OCI-LY7 (cell line): Measurements from ENCODE around the gene CARM1. TPM values are rescaled to one million over a fixed set of nuclear protein-coding genes. Genes with fewer than 3 reads are reported as not detected.

ENCODE experiments used
- BruUV-seq: library from RNA; stranded (reverse); fragments of 400-500 nt; replicated peaks from 2 replicates; lab custom pipeline; 2021; lab: Mats Ljungman, UMichigan
- CTCF ChIA-PET: fragments of 300-600 bp; sonication (Branson Sonifier 250); formaldehyde crosslinking; loops from one replicate; lab custom pipeline; 2022; ENCODE audit warnings: antibody characterized with exemption; ENCODE audit not compliant: unreplicated experiment; lab: Charles Lee
- POLR2A ChIA-PET: fragments of 300-600 bp; sonication (Branson Sonifier 250); formaldehyde crosslinking; loops from one replicate; lab custom pipeline; 2022; ENCODE audit warnings: antibody characterized with exemption; lab: Charles Lee
- DNase-seq: peaks from one replicate; pipeline ENCODE4 v3.0.0-alpha.2; 2015; ENCODE audit warnings: low spot score
- H2AFZ ChIP-seq: fragments of 200-600 bp; sonication (generic), shearing (Covaris generic); 2 replicates; pipeline ENCODE4 v1.6.1; 2014; ENCODE audit warnings: mild to moderate bottlenecking, antibody characterized with exemption, low read length, moderate library complexity
- H3K27ac ChIP-seq: fragments of 200-600 bp; sonication (generic); 2 replicates; pipeline ENCODE4 v1.5.1; 2014; ENCODE audit warnings: mixed run types, low read depth, mild to moderate bottlenecking, moderate library complexity, low read length, inconsistent platforms; ENCODE audit not compliant: poor library complexity, severe bottlenecking
- H3K36me3 ChIP-seq: fragments of 200-600 bp; sonication (generic); 2 replicates; pipeline ENCODE4 v1.6.1; 2014; ENCODE audit warnings: mild to moderate bottlenecking, antibody characterized with exemption, low read length, moderate library complexity, mixed read lengths; ENCODE audit not compliant: insufficient read depth
- H3K4me1 ChIP-seq: fragments of 200-600 bp; sonication (generic); 2 replicates; pipeline ENCODE4 v1.5.1; 2014; ENCODE audit warnings: mild to moderate bottlenecking, low read length; ENCODE audit not compliant: insufficient read depth, poor library complexity, severe bottlenecking
- H3K4me2 ChIP-seq: fragments of 200-600 bp; sonication (generic); 2 replicates; pipeline ENCODE4 v1.6.1; 2014; ENCODE audit warnings: mild to moderate bottlenecking, low read length
- H3K4me3 ChIP-seq: fragments of 200-600 bp; sonication (generic); 2 replicates; pipeline ENCODE4 v1.5.1; 2014; ENCODE audit warnings: mild to moderate bottlenecking, low read depth, low read length; ENCODE audit not compliant: poor library complexity, severe bottlenecking
- H3K79me2 ChIP-seq: fragments of 200-600 bp; sonication (generic); 2 replicates; pipeline ENCODE4 v1.6.1; 2016; ENCODE audit warnings: low read depth, mild to moderate bottlenecking, low read length, moderate library complexity, mixed read lengths; ENCODE audit not compliant: insufficient read depth
- H3K9me2 ChIP-seq: fragments of 200-600 bp; sonication (generic); 2 replicates; pipeline ENCODE4 v1.6.1; 2016; ENCODE audit warnings: mild to moderate bottlenecking, low read length, mixed read lengths; ENCODE audit not compliant: insufficient read depth
- H3K9me3 ChIP-seq: fragments of 200-600 bp; sonication (generic); 2 replicates; pipeline ENCODE4 v1.6.1; 2014; ENCODE audit warnings: mild to moderate bottlenecking, mixed run types, low read length, mixed read lengths
- H4K20me1 ChIP-seq: fragments of 200-600 bp; sonication (generic); 2 replicates; pipeline ENCODE4 v1.6.1; 2014; ENCODE audit warnings: mild to moderate bottlenecking, antibody characterized with exemption, low read length, moderate library complexity, mixed read lengths; ENCODE audit not compliant: insufficient read depth
- EZH2phosphoT487 ChIP-seq: fragments of 200-600 bp; sonication (generic); IDR thresholded peaks from 2 replicates; pipeline ENCODE4 v1.6.1; 2018; ENCODE audit warnings: low read depth, borderline replicate concordance, mild to moderate bottlenecking, mixed run types, antibody characterized with exemption, low read length, moderate library complexity, mixed read lengths
- intact Hi-C: fragments of 100-400 bp; cut with micrococcal nuclease; formaldehyde crosslinking; loops from one replicate; pipeline ENCODE4 v1.10.0; 2022; ENCODE audit not compliant: unreplicated experiment
- total RNA-seq, 2 experiments: library from RNA; depleted of rRNA in 1 of 2; stranded (reverse); fragments of >200 nt in 1 of 2; shearing (Covaris generic) in 1 of 2; gene quantifications; 2 replicates each; pipeline ENCODE4 v1.2.3, GENCODE V29; 2014 to 2022
- TF ChIP-seq, protein P1 (sequence below): fragments of 200-600 bp; sonication (generic); conservative IDR thresholded peaks from 2 replicates; pipeline ENCODE4 v1.5.1; 2014; ENCODE audit warnings: mild to moderate bottlenecking, antibody characterized with exemption, low read length, moderate library complexity, mixed read lengths

Gene CARM1
- total RNA-seq, 2 experiments from 2014 or later, result 41.2 to 107 TPM

GRCh38 chr19:10888421-10888866 lies 17.1 kb downstream of the CARM1 start:
- H3K9me2 ChIP-seq, result no peaks in the 10 kb centered on the region
- H3K36me3 ChIP-seq, result peaks cover 12% of the 10 kb centered on the region
- H3K4me2 ChIP-seq, result peak overlapping the region; percentile 79
- DNase-seq, result peak; percentile 77
- H3K9me3 ChIP-seq, result no peaks in the 10 kb centered on the region
- intact Hi-C loops, result loop anchor here (1.0 kb wide), 2 partner anchors 9 to 17 kb away; partner anchors contain the start of gene CARM1
- no TSS peak for BruUV-seq
- ChIA-PET POLR2A (interaction anchor here (0.7 to 2.7 kb wide), 6 partner anchors 10 to 80 kb away, joined by 3 to 34 read pairs (median 5); no protein-coding TSS in a partner anchor), CTCF (interaction anchor here (0.6 to 2.2 kb wide), 4 partner anchors 8 to 24 kb away, joined by 3 to 11 read pairs (median 8); no protein-coding TSS in a partner anchor)
- peaks cover 37% of the 10 kb centered on the region for H3K4me1 ChIP-seq
- no peak overlapping the region for H2AFZ ChIP-seq
- peak overlapping the region; percentile 40 for H3K4me3 ChIP-seq
- H4K20me1 ChIP-seq, result no peaks in the 10 kb centered on the region
- TF ChIP-seq EZH2phosphoT487, result no peak
- TF ChIP-seq, protein P1, sequence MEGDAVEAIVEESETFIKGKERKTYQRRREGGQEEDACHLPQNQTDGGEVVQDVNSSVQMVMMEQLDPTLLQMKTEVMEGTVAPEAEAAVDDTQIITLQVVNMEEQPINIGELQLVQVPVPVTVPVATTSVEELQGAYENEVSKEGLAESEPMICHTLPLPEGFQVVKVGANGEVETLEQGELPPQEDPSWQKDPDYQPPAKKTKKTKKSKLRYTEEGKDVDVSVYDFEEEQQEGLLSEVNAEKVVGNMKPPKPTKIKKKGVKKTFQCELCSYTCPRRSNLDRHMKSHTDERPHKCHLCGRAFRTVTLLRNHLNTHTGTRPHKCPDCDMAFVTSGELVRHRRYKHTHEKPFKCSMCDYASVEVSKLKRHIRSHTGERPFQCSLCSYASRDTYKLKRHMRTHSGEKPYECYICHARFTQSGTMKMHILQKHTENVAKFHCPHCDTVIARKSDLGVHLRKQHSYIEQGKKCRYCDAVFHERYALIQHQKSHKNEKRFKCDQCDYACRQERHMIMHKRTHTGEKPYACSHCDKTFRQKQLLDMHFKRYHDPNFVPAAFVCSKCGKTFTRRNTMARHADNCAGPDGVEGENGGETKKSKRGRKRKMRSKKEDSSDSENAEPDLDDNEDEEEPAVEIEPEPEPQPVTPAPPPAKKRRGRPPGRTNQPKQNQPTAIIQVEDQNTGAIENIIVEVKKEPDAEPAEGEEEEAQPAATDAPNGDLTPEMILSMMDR, result no peak
- peaks cover 78% of the 10 kb centered on the region for H3K79me2 ChIP-seq
- H3K27ac ChIP-seq, result peak overlapping the region; percentile 91

DNA sequence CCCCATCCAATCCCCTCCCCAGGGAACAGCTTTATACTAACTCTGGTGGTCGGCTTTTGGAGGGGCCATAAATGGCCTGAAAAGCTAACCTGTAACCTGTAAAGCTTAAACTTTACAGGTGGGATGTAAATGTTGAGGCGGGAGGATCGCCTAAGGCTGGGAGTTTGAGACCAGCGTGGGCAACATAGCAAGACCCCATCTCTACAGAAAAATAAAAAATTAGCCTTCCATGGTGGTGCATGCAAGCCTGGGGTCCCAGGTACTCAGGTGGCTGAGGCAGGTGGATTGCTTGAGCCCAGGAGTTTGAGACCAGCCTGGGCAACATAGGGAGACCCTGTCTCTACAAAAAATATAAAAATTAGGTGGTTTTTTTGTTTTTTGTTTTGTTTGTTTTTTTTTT lies 18.5 kb downstream of the CARM1 start:
- Histone ChIP-seq H3K27ac (peak overlapping the region; percentile 6), H3K36me3 (peaks cover 11% of the 10 kb centered on the region; the same call in 1 of the 2 replicates), H3K9me2 (no peaks in the 10 kb centered on the region), H3K4me1 (peaks cover 37% of the 10 kb centered on the region), H2AFZ (no peak overlapping the region), H3K9me3 (no peaks in the 10 kb centered on the region), H3K4me3 (no peak overlapping the region), H3K4me2 (no peak overlapping the region), H3K79me2 (peaks cover 80% of the 10 kb centered on the region), H4K20me1 (no peaks in the 10 kb centered on the region)
- TF ChIP-seq EZH2phosphoT487, result no peak
- TF ChIP-seq, protein P1, result no peak
- intact Hi-C loops, result no loop called here
- no TSS peak for BruUV-seq
- ChIA-PET CTCF (no interaction called here), POLR2A (interaction anchor here (0.7 to 2.7 kb wide), 5 partner anchors 12 to 195 kb away, joined by 3 to 34 read pairs (median 4); no protein-coding TSS in a partner anchor)
- DNase-seq, result no peak
